GM18511 (cell line): ENCODE measurements around the gene MMP14.
"Not testable (repeated sequence)": the region's sequence is repeated elsewhere in the genome, so short reads cannot be mapped to it uniquely, and the experiment has no call there.

Experiments
- ATAC-seq: cut with Tn5 transposase; IDR thresholded peaks from one replicate; pipeline ENCODE4 v1.9.1; 2021; ENCODE audit warnings: mild to moderate bottlenecking, moderate library complexity; ENCODE audit not compliant: unreplicated experiment

The MMP14 gene

GRCh38 chr14:22856428-22856827, 20.0 kb downstream of the MMP14 start:
- no peak for ATAC-seq

GRCh38 chr14:22860377-22860776, 24.0 kb downstream of the MMP14 start:
- not testable (repeated sequence) for ATAC-seq

- ATAC-seq = no peak
Measured at GRCh38 chr14:22861651-22862050, 25.3 kb downstream of the MMP14 start.

GRCh38 chr14:22864979-22865378, 28.6 kb downstream of the MMP14 start:
- no peak for ATAC-seq

- no peak for ATAC-seq
Measured at GRCh38 chr14:22865424-22866405, 29.3 kb downstream of the MMP14 start.

- ATAC-seq = no peak
Measured at GRCh38 chr14:22866874-22867273, 30.5 kb downstream of the MMP14 start.

GRCh38 chr14:22870811-22871223, 34.4 kb downstream of the MMP14 start:
- ATAC-seq = peak; percentile 46

GRCh38 chr14:22871224-22872032, 35.0 kb downstream of the MMP14 start, which contains the start of gene LRP10:
Gene LRP10 (plus strand): TSS chr14:22871740. CDS start chr14:22872304, 564 bp downstream.
- ATAC-seq = peak; percentile 85

- ATAC-seq = peak; percentile 28
Measured at GRCh38 chr14:22872033-22872832, 35.8 kb downstream of the MMP14 start.

- ATAC-seq = no peak
Measured at GRCh38 chr14:22872833-22873520, 36.6 kb downstream of the MMP14 start.

GRCh38 chr14:22875003-22875747, 38.8 kb downstream of the MMP14 start:
- ATAC-seq = no peak

GRCh38 chr14:22875748-22876319, 39.4 kb downstream of the MMP14 start:
- no peak for ATAC-seq

- no peak for ATAC-seq
Measured at GRCh38 chr14:22877000-22877501, 40.7 kb downstream of the MMP14 start.

GRCh38 chr14:22878271-22879246, 42.2 kb downstream of the MMP14 start:
- ATAC-seq = no peak

GRCh38 chr14:22882064-22882463, 45.7 kb downstream of the MMP14 start:
- ATAC-seq = no peak

GRCh38 chr14:22882529-22883172, 46.3 kb downstream of the MMP14 start:
- ATAC-seq = no peak
